K562 (cell line): Measurements from ENCODE around the gene EIF4G1.
A peak's percentile ranks its signal among the peaks of the same experiment; 100 is the strongest.

Source experiments
- CTCF ChIP-seq, 3 experiments: IDR thresholded peaks in 2 of 3; conservative IDR thresholded peaks in 1 of 3; 2 replicates each; pipeline ENCODE4 v1.5.1; 2011 to 2012; ENCODE audit warnings: low read length in 3 of 3, mild to moderate bottlenecking in 3 of 3, control low read depth in 2 of 3, improper control_type of control experiment in 1 of 3, inconsistent platforms in 1 of 3, low read depth in 1 of 3, mixed read lengths in 1 of 3, moderate library complexity in 1 of 3; ENCODE audit not compliant: insufficient read depth in 2 of 3
- ZBTB8A ChIP-seq: fragments of 450-650 bp; IDR thresholded peaks from 2 replicates; pipeline ENCODE4 v1.6.1; 2018; ENCODE audit warnings: mild to moderate bottlenecking, moderate library complexity; ENCODE audit not compliant: partially characterized antibody

DNA sequence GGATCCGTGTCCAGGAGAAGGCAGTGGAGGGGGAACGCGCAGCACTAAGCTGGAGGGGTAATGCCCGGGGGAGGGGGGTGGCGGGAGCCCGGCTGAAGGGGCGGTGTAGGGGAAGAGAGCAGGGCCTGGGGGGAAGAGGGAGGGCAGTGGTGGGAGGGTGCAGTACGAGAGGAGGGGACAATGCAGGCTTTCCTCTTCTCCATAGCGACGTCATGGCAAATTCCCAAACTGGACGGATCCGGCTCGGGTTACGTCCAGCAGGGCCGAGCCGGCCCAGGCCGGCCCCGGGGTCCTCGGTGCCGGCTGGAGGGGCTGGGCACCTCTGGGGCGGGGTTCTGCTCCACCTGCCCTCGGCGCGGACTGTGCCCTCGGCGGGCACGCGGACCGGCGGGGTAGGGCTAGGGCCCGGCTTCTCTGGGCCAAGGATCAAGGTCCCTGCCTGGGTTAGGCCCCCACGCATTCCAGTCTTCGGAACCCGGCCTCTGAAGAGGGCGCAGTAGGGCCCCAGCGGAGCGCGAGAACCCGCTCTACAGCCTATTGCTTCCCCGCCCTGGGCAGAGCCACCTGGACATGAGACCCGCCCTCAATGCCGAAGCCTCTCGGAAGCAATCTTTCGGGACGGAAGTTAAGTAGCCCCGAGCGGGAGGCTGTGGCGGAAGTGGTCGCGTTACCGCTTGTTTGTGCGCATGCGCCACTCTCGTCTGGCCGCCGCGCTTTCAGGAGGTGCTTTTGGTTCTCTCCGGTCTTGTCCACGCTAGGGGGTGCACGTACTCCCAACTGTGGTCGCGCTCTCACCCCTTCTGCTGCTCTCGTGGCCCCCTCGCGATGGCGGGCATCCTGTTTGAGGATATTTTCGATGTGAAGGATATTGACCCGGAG, 48.5 kb downstream of the EIF4G1 start:
- TF ChIP-seq ZBTB8A (no peak), CTCF (IDR thresholded peaks at IDR 0.05 in 2 of 3, conservative IDR thresholded peaks at IDR 0.05 in 1 of 3; ENCODE audit: insufficient read depth in 2 of 3, low read depth in 1 of 3, low read length in 3 of 3) (peak; percentile 78 to 88 (median 80))
